H9 (cell line): ENCODE data around the gene SEMA7A. TPM values are rescaled to one million over a fixed set of nuclear protein-coding genes. Genes with fewer than 3 reads are reported as not detected.

Experiments used
- DNase-seq: peaks from one replicate; pipeline ENCODE4 v3.0.0-alpha.2; 2017
- H2AFZ ChIP-seq: one replicate; pipeline ENCODE4 v1.6.1; 2013; ENCODE audit warnings: mild to moderate bottlenecking, low read length, control low read depth, moderate library complexity
- H2AK5ac ChIP-seq: 2 replicates; pipeline ENCODE4 v1.6.1; 2013; ENCODE audit warnings: low read length, control low read depth, mixed read lengths; ENCODE audit not compliant: insufficient read length
- H2BK120ac ChIP-seq: one replicate; pipeline ENCODE4 v1.6.1; 2013; ENCODE audit warnings: low read depth, mild to moderate bottlenecking, low read length, control low read depth, inconsistent platforms; ENCODE audit not compliant: poor library complexity, severe bottlenecking
- H2BK12ac ChIP-seq: 2 replicates; pipeline ENCODE4 v1.6.1; 2013; ENCODE audit warnings: low read length, control low read depth, mixed read lengths, low read depth; ENCODE audit not compliant: insufficient read length
- H2BK15ac ChIP-seq: 2 replicates; pipeline ENCODE4 v1.6.1; 2013; ENCODE audit warnings: low read depth, low read length, control low read depth
- H2BK20ac ChIP-seq: one replicate; pipeline ENCODE4 v1.6.1; 2013; ENCODE audit warnings: low read depth, mild to moderate bottlenecking, low read length, control low read depth, inconsistent platforms; ENCODE audit not compliant: poor library complexity, severe bottlenecking
- H2BK5ac ChIP-seq: 2 replicates; pipeline ENCODE4 v1.6.1; 2013; ENCODE audit warnings: low read length, control low read depth, mixed read lengths; ENCODE audit not compliant: insufficient read length
- H3K14ac ChIP-seq: 2 replicates; pipeline ENCODE4 v1.6.1; 2013; ENCODE audit warnings: low read length, control low read depth; ENCODE audit not compliant: insufficient read depth
- H3K18ac ChIP-seq: 2 replicates; pipeline ENCODE4 v1.6.1; 2013; ENCODE audit warnings: low read depth, mild to moderate bottlenecking, mixed read lengths, low read length, control low read depth; ENCODE audit not compliant: insufficient read length
- H3K23ac ChIP-seq: 2 replicates; pipeline ENCODE4 v1.6.1; 2013; ENCODE audit warnings: low read length, control low read depth, mixed read lengths, low read depth; ENCODE audit not compliant: insufficient read length
- H3K23me2 ChIP-seq: 2 replicates; pipeline ENCODE4 v1.6.1; 2013; ENCODE audit warnings: low read depth, mild to moderate bottlenecking, mixed read lengths, low read length, control low read depth; ENCODE audit not compliant: insufficient read length, poor library complexity, severe bottlenecking
- H3K27ac ChIP-seq: 2 replicates; pipeline ENCODE4 v1.5.1; 2013; ENCODE audit warnings: low read length, control low read depth, mixed read lengths, low read depth; ENCODE audit not compliant: insufficient read length
- H3K27me3 ChIP-seq: 2 replicates; pipeline ENCODE4 v1.6.1; 2013; ENCODE audit warnings: low read length, control low read depth, inconsistent platforms; ENCODE audit not compliant: insufficient read depth
- H3K4ac ChIP-seq: 2 replicates; pipeline ENCODE4 v1.6.1; 2013; ENCODE audit warnings: low read depth, mild to moderate bottlenecking, control low read depth, inconsistent platforms, low read length, moderate library complexity
- H3K4me1 ChIP-seq: 2 replicates; pipeline ENCODE4 v1.6.1; 2013; ENCODE audit warnings: low read length, control low read depth, inconsistent platforms; ENCODE audit not compliant: insufficient read depth
- H3K4me2 ChIP-seq: 2 replicates; pipeline ENCODE4 v1.6.1; 2013; ENCODE audit warnings: low read length, control low read depth, mixed read lengths; ENCODE audit not compliant: insufficient read length, insufficient read depth
- H3K56ac ChIP-seq: 2 replicates; pipeline ENCODE4 v1.6.1; 2013; ENCODE audit warnings: low read depth, mild to moderate bottlenecking, mixed read lengths, low read length, control low read depth; ENCODE audit not compliant: insufficient read length
- H3K79me1 ChIP-seq: 2 replicates; pipeline ENCODE4 v1.6.1; 2013; ENCODE audit warnings: low read depth, mild to moderate bottlenecking, moderate library complexity, low read length, control low read depth, inconsistent platforms; ENCODE audit not compliant: insufficient read depth, poor library complexity, severe bottlenecking
- H3K79me2 ChIP-seq: 2 replicates; pipeline ENCODE4 v1.6.1; 2013; ENCODE audit warnings: low read length, control low read depth, inconsistent platforms; ENCODE audit not compliant: insufficient read depth
- H3K9ac ChIP-seq: 2 replicates; pipeline ENCODE4 v1.6.1; 2013; ENCODE audit warnings: low read length, control low read depth, mixed read lengths; ENCODE audit not compliant: insufficient read length; ENCODE audit errors: extremely low read depth
- H3K9me3 ChIP-seq: one replicate; pipeline ENCODE4 v1.6.1; 2013; ENCODE audit warnings: low read depth, low read length, inconsistent platforms; ENCODE audit not compliant: control insufficient read depth
- H3T11ph ChIP-seq: one replicate; pipeline ENCODE4 v1.6.1; 2013; ENCODE audit warnings: mild to moderate bottlenecking, low read length, control low read depth, inconsistent platforms
- H4K20me1 ChIP-seq: one replicate; pipeline ENCODE4 v1.6.1; 2013; ENCODE audit not compliant: control insufficient read depth, insufficient read length, insufficient read depth
- H4K5ac ChIP-seq: 2 replicates; pipeline ENCODE4 v1.6.1; 2013; ENCODE audit warnings: low read depth, mild to moderate bottlenecking, mixed read lengths, low read length, control low read depth; ENCODE audit not compliant: insufficient read length
- H4K8ac ChIP-seq: replicated peaks from 2 replicates; pipeline ENCODE4 v1.6.1; 2013; ENCODE audit warnings: low read length, control low read depth, mixed read lengths, low read depth; ENCODE audit not compliant: insufficient read length
- H4K91ac ChIP-seq: 2 replicates; pipeline ENCODE4 v1.6.1; 2013; ENCODE audit warnings: low read depth, mild to moderate bottlenecking, moderate library complexity, mixed read lengths, low read length, control low read depth; ENCODE audit not compliant: insufficient read length
- H3K27ac Mint-ChIP-seq, 3 experiments: 2 replicates in 2 of 3; 3 replicates in 1 of 3; pipeline ENCODE4 v1.8.0; 2020 to 2021; ENCODE audit warnings: mixed read lengths in 3 of 3, mild to moderate bottlenecking in 1 of 3, moderate library complexity in 1 of 3
- H3K27me3 Mint-ChIP-seq: 2 replicates; pipeline ENCODE4 v1.8.0; 2021; ENCODE audit warnings: low read depth, mild to moderate bottlenecking, moderate library complexity, mixed read lengths
- H3K36me3 Mint-ChIP-seq, 3 experiments: 2 replicates in 2 of 3; 3 replicates in 1 of 3; pipeline ENCODE4 v1.8.0; 2020 to 2021; ENCODE audit warnings: low read depth in 3 of 3, mixed read lengths in 3 of 3; ENCODE audit not compliant: insufficient read depth in 1 of 3
- H3K4me1 Mint-ChIP-seq, 2 experiments: 2 replicates each; pipeline ENCODE4 v1.8.0; 2020; ENCODE audit warnings: mixed read lengths in 2 of 2
- H3K4me3 Mint-ChIP-seq, 2 experiments: 2 replicates in 1 of 2; 3 replicates in 1 of 2; pipeline ENCODE4 v1.8.0; 2020 to 2021; ENCODE audit warnings: mild to moderate bottlenecking in 2 of 2, mixed read lengths in 2 of 2, moderate library complexity in 1 of 2
- H3K9me3 Mint-ChIP-seq, 2 experiments: 2 replicates in 1 of 2; 3 replicates in 1 of 2; pipeline ENCODE4 v1.8.0; 2020; ENCODE audit warnings: mild to moderate bottlenecking in 2 of 2, mixed read lengths in 2 of 2, moderate library complexity in 1 of 2
- CTCF ChIP-seq: fragments of 200-600 bp; sonication (generic); conservative IDR thresholded peaks from 3 replicates; pipeline ENCODE4 v1.8.0; 2021; ENCODE audit warnings: antibody characterized with exemption, mild to moderate bottlenecking
- WGBS: extraction: QIAGEN DNeasy Blood & Tissue Kit; methylation state at CpG from one replicate; pipeline ENCODE4 v1.1.7; 2013; ENCODE audit warnings: missing lambda C conversion rate, low lambda C conversion rate, mixed read lengths; ENCODE audit not compliant: insufficient read length; ENCODE audit errors: extremely low coverage; 5-methylcytosine and 5-hydroxymethylcytosine counted together
- total RNA-seq: library from RNA; stranded (reverse); gene quantifications from 2 replicates; pipeline ENCODE4 v1.2.1, GENCODE V29; 2021

The SEMA7A gene
- total RNA-seq, 1 experiment from 2014 or later, result 5.7 TPM

GRCh38 chr15:74464216-74464615 is 30.5 kb upstream of the SEMA7A start:
- WGBS, result no CpG with 5 or more reads among the region's 2 CpGs

More at GRCh38 chr15:74464216-74464615, 30.5 kb upstream of the SEMA7A start:
- H3K23me2 ChIP-seq, result peaks cover 11% of the 10 kb centered on the region
- H3K79me1 ChIP-seq, result no peaks in the 10 kb centered on the region
- H3K27me3 ChIP-seq, result no peaks in the 10 kb centered on the region
- Mint-ChIP-seq H3K27ac (no peak overlapping the region), H3K9me3 (peaks cover 10 to 11% of the 10 kb centered on the region in 2 experiments), H3K36me3 (peaks cover 33 to 49% (median 35%) of the 10 kb centered on the region in 3 experiments), H3K4me1 (peaks cover 22 to 25% of the 10 kb centered on the region in 2 experiments), H3K4me3 (no peak overlapping the region), H3K27me3 (no peaks in the 10 kb centered on the region)
- no peak overlapping the region for H2BK120ac ChIP-seq
- no peaks in the 10 kb centered on the region for H3K4me1 ChIP-seq
- no peak overlapping the region for H3K56ac ChIP-seq
- no peak overlapping the region for H2AFZ ChIP-seq
- DNase-seq, result no peak
- H3T11ph ChIP-seq, result no peak overlapping the region
- H4K91ac ChIP-seq, result no peak overlapping the region
- no peak overlapping the region for H3K18ac ChIP-seq
- H3K27ac ChIP-seq, result no peak overlapping the region
- H2BK15ac ChIP-seq, result no peak overlapping the region
- no peak overlapping the region for H3K14ac ChIP-seq
- TF ChIP-seq CTCF, result no peak
- no peaks in the 10 kb centered on the region for H4K20me1 ChIP-seq
- no peak overlapping the region for H3K9ac ChIP-seq
- H3K4ac ChIP-seq, result no peak overlapping the region
- H3K9me3 ChIP-seq, result no peaks in the 10 kb centered on the region
- no peak overlapping the region for H2BK20ac ChIP-seq
- no peak overlapping the region for H3K4me2 ChIP-seq
- no peak overlapping the region for H2AK5ac ChIP-seq
- no peak overlapping the region for H4K5ac ChIP-seq
- no peak overlapping the region for H2BK12ac ChIP-seq
- H3K23ac ChIP-seq, result no peak overlapping the region
- no peak overlapping the region for H2BK5ac ChIP-seq
- no peak overlapping the region for H4K8ac ChIP-seq
- no peaks in the 10 kb centered on the region for H3K79me2 ChIP-seq
